ENCODE measurements around the gene YTHDF1.

- TF ChIP-seq POLR2A (IDR thresholded peaks at IDR 0.05) = no peak
- TF ChIP-seq, protein P1, sequence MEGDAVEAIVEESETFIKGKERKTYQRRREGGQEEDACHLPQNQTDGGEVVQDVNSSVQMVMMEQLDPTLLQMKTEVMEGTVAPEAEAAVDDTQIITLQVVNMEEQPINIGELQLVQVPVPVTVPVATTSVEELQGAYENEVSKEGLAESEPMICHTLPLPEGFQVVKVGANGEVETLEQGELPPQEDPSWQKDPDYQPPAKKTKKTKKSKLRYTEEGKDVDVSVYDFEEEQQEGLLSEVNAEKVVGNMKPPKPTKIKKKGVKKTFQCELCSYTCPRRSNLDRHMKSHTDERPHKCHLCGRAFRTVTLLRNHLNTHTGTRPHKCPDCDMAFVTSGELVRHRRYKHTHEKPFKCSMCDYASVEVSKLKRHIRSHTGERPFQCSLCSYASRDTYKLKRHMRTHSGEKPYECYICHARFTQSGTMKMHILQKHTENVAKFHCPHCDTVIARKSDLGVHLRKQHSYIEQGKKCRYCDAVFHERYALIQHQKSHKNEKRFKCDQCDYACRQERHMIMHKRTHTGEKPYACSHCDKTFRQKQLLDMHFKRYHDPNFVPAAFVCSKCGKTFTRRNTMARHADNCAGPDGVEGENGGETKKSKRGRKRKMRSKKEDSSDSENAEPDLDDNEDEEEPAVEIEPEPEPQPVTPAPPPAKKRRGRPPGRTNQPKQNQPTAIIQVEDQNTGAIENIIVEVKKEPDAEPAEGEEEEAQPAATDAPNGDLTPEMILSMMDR (IDR thresholded peaks at IDR 0.05) = no peak
Observed at GRCh38 chr20:63238514-63239125, 22.7 kb upstream of the YTHDF1 start.
